Measurements from ENCODE around the gene PLP1.
A peak's percentile ranks its signal among the peaks of the same experiment; 100 is the strongest.
"Not testable (repeated sequence)": the region's sequence is repeated elsewhere in the genome, so short reads cannot be mapped to it uniquely, and the experiment has no call there.

The PLP1 gene

GRCh38 chrX:103776546-103776945, at the start of gene PLP1:
Gene PLP1, plus strand, starts transcription at chrX:103776840. Its CDS starts 156 bp downstream, at chrX:103776996.
- no peak for DNase-seq

- no peak for DNase-seq
Measured at GRCh38 chrX:103727115-103727514, 49.5 kb upstream of the PLP1 start.

GRCh38 chrX:103729015-103729414, 47.6 kb upstream of the PLP1 start:
- DNase-seq = no peak

GRCh38 chrX:103730147-103730795, 46.4 kb upstream of the PLP1 start:
- DNase-seq = no peak

- peak in 1 of 2 experiments; percentile 47 for DNase-seq
Measured at GRCh38 chrX:103730796-103731493, 45.7 kb upstream of the PLP1 start.

GRCh38 chrX:103733017-103733416, 43.6 kb upstream of the PLP1 start:
- peak in 1 of 2 experiments; percentile 15 for DNase-seq

GRCh38 chrX:103734125-103734760, 42.4 kb upstream of the PLP1 start:
- DNase-seq = no peak

- DNase-seq = no peak
Measured at GRCh38 chrX:103737696-103738095, 38.9 kb upstream of the PLP1 start.

- DNase-seq = no peak
Measured at GRCh38 chrX:103739421-103739820, 37.2 kb upstream of the PLP1 start.

GRCh38 chrX:103741879-103742278, 34.8 kb upstream of the PLP1 start:
- no peak for DNase-seq

- DNase-seq = no peak
Measured at GRCh38 chrX:103742339-103742738, 34.3 kb upstream of the PLP1 start.

- no peak for DNase-seq
Measured at GRCh38 chrX:103747163-103747562, 29.5 kb upstream of the PLP1 start.

GRCh38 chrX:103754401-103754800, 22.2 kb upstream of the PLP1 start:
- no peak for DNase-seq

GRCh38 chrX:103756736-103757135, 19.9 kb upstream of the PLP1 start:
- DNase-seq = no peak

GRCh38 chrX:103758555-103758954, 18.1 kb upstream of the PLP1 start:
- DNase-seq = no peak

- DNase-seq = not testable (repeated sequence)
Measured at GRCh38 chrX:103763541-103763940, 13.1 kb upstream of the PLP1 start.

GRCh38 chrX:103766813-103767555, 9.7 kb upstream of the PLP1 start:
- not testable (repeated sequence) for DNase-seq

GRCh38 chrX:103773445-103773844, 3.2 kb upstream of the PLP1 start:
- no peak for DNase-seq

- peak; percentile 24 to 55 for DNase-seq
Measured at GRCh38 chrX:103774070-103774642, 2.5 kb upstream of the PLP1 start.

GRCh38 chrX:103779141-103779789, 2.6 kb downstream of the PLP1 start:
- DNase-seq = peak; percentile 5 to 13

GRCh38 chrX:103780336-103781061, 3.9 kb downstream of the PLP1 start:
- no peak for DNase-seq

GRCh38 chrX:103781062-103781402, 4.4 kb downstream of the PLP1 start:
- no peak for DNase-seq
